Esophagus mucosa (tissue), 1 donor: ENCODE measurements around the gene AFAP1. TPM values are rescaled to one million over a fixed set of nuclear protein-coding genes. Genes with fewer than 3 reads are reported as not detected.

Source experiments
- ATAC-seq: fragments of 200-7000 bp; cut with Tn5 transposase; one replicate; pipeline ENCODE4 v1.9.1; 2020
- total RNA-seq: library from RNA; stranded (reverse); gene quantifications from one replicate; pipeline ENCODE4 v1.2.4, GENCODE V29; 2023
- donor health status: DM: yes; HTN: yes; CAD: no.

AFAP1 gene
- total RNA-seq, 1 donor from 2014 or later: 5.5 TPM

GRCh38 chr4:7892212-7893019 is 47.2 kb downstream of the AFAP1 start:
- ATAC-seq: no peak

- ATAC-seq: peak; percentile 79
Measured at GRCh38 chr4:7890635-7891393, 48.8 kb downstream of the AFAP1 start.

GRCh38 chr4:7887436-7887835 is 52.2 kb downstream of the AFAP1 start:
- ATAC-seq: no peak

- no peak for ATAC-seq
Measured at GRCh38 chr4:7886007-7886973, 53.4 kb downstream of the AFAP1 start.

- ATAC-seq: no peak
Measured at GRCh38 chr4:7885216-7886006, 54.2 kb downstream of the AFAP1 start.

- no peak for ATAC-seq
Measured at GRCh38 chr4:7880683-7881082, 59.0 kb downstream of the AFAP1 start.

GRCh38 chr4:7879127-7879526 is 60.5 kb downstream of the AFAP1 start:
- ATAC-seq: no peak

GRCh38 chr4:7878323-7878722 is 61.3 kb downstream of the AFAP1 start:
- no peak for ATAC-seq

GRCh38 chr4:7877176-7877575 is 62.5 kb downstream of the AFAP1 start:
- no peak for ATAC-seq

GRCh38 chr4:7876201-7876875 is 63.3 kb downstream of the AFAP1 start:
- no peak for ATAC-seq

GRCh38 chr4:7874838-7875237 is 64.8 kb downstream of the AFAP1 start:
- no peak for ATAC-seq

- ATAC-seq: no peak
Measured at GRCh38 chr4:7873881-7874280, 65.8 kb downstream of the AFAP1 start.

GRCh38 chr4:7872264-7872771 is 67.3 kb downstream of the AFAP1 start:
- ATAC-seq: peak; percentile 20

GRCh38 chr4:7871356-7871755 is 68.3 kb downstream of the AFAP1 start:
- ATAC-seq: no peak

- no peak for ATAC-seq
Measured at GRCh38 chr4:7868892-7869471, 70.7 kb downstream of the AFAP1 start.

GRCh38 chr4:7868436-7868775 is 71.3 kb downstream of the AFAP1 start:
- no peak for ATAC-seq

GRCh38 chr4:7867701-7868435 is 71.8 kb downstream of the AFAP1 start:
- ATAC-seq: no peak

- no peak for ATAC-seq
Measured at GRCh38 chr4:7867191-7867590, 72.5 kb downstream of the AFAP1 start.

GRCh38 chr4:7865533-7865932 is 74.1 kb downstream of the AFAP1 start:
- ATAC-seq: no peak

- no peak for ATAC-seq
Measured at GRCh38 chr4:7864685-7865084, 75.0 kb downstream of the AFAP1 start.
